Upper lobe of left lung (tissue), 6 donors: ENCODE measurements around the gene CLDN6. TPM values are rescaled to one million over a fixed set of nuclear protein-coding genes. Genes with fewer than 3 reads are reported as not detected.
A peak's percentile ranks its signal among the peaks of the same experiment; 100 is the strongest.

ENCODE experiments used
- ATAC-seq, 2 donors: fragments of 200-7000 bp; cut with Tn5 transposase; one replicate each; pipeline ENCODE4 v1.9.1; 2022; ENCODE audit warnings: mild to moderate bottlenecking in 2 of 2, moderate library complexity in 2 of 2; ENCODE audit not compliant: low FRiP score in 2 of 2
- DNase-seq, 2 donors: peaks; one replicate each; pipeline ENCODE4 v3.0.0-alpha.2; 2019 to 2020
- H3K27ac ChIP-seq, 4 donors: fragments of 200-600 bp; sonication (generic); one replicate each; pipeline ENCODE4 v1.5.1; 2016 to 2019
- H3K27me3 ChIP-seq, 4 donors: fragments of 200-600 bp; sonication (generic); one replicate each; pipeline ENCODE4 v1.5.1; 2017 to 2019
- H3K36me3 ChIP-seq, 4 donors: fragments of 200-600 bp; sonication (generic); one replicate each; pipeline ENCODE4 v1.5.1; 2016 to 2019
- H3K4me1 ChIP-seq, 4 donors: fragments of 200-600 bp; sonication (generic); one replicate each; pipeline ENCODE4 v1.5.1; 2018 to 2019
- H3K4me3 ChIP-seq, 4 donors: fragments of 200-600 bp; sonication (generic); one replicate each; pipeline ENCODE4 v1.5.1; 2017 to 2019; ENCODE audit warnings: mild to moderate bottlenecking in 2 of 4, moderate library complexity in 1 of 4
- H3K9me3 ChIP-seq, 4 donors: fragments of 200-600 bp; sonication (generic); one replicate each; pipeline ENCODE4 v1.5.1; 2018 to 2019
- CTCF ChIP-seq, 6 experiments: fragments of 450-650 bp in 4 of 6; fragments of 200-600 bp in 2 of 6; sonication (generic) in 2 of 6; IDR thresholded peaks; one replicate each; pipeline ENCODE4 v1.5.1; 2016 to 2019; ENCODE audit warnings: antibody characterized with exemption in 6 of 6
- EP300 ChIP-seq, 4 donors: sonication (generic); formaldehyde crosslinking; IDR thresholded peaks; one replicate each; pipeline ENCODE4 v1.5.1; 2017; ENCODE audit warnings: antibody characterized with exemption in 4 of 4, control low read depth in 2 of 4
- POLR2A ChIP-seq, 4 donors: fragments of 450-650 bp; IDR thresholded peaks; one replicate each; pipeline ENCODE4 v1.5.1; 2016 to 2017; ENCODE audit warnings: antibody characterized with exemption in 4 of 4, mild to moderate bottlenecking in 2 of 4
- POLR2AphosphoS5 ChIP-seq, 2 donors: sonication (generic); formaldehyde crosslinking; IDR thresholded peaks; one replicate each; pipeline ENCODE4 v1.5.1; 2017; ENCODE audit warnings: antibody characterized with exemption in 2 of 2
- WGBS, 2 donors: methylation state at CpG; one replicate each; pipeline ENCODE4 v1.1.5; 2017 to 2018; 5-methylcytosine and 5-hydroxymethylcytosine counted together
- total RNA-seq, 6 donors: library from RNA; depleted of rRNA in 4 of 6; stranded (reverse); fragments of >200 nt in 4 of 6; gene quantifications; one replicate each; pipeline versions ENCODE4 v1.1.0 to v1.2.1, GENCODE V29; 2016 to 2021
- donor health status: DM: no; HTN: no; CAD: no; lungs with moderate emphysema.
- donor health status: DM: no; HTN: yes; CAD: no; lungs with severe emphysema.

Gene CLDN6
- total RNA-seq, 6 donors from 2014 or later = 0.30 to 1.9 (median 0.72) TPM; not detected in 3

GRCh38 chr16:2976673-2977072, 41.3 kb downstream of the CLDN6 start:
- Histone ChIP-seq H3K36me3 (no peaks in the 10 kb centered on the region), H3K4me3 (no peak overlapping the region), H3K4me1 (peaks cover 13 to 27% (median 14%) of the 10 kb centered on the region in 4 donors), H3K27me3 (no peaks in the 10 kb centered on the region), H3K9me3 (no peaks in the 10 kb centered on the region), H3K27ac (no peak overlapping the region)
- ATAC-seq (no peak), DNase-seq (peak in 1 of 2 donors; percentile 77)
- WGBS, 2 donors = 97 to 99% methylated on average over 12 to 15 of the region's 15 CpGs
- TF ChIP-seq EP300 (IDR thresholded peaks at IDR 0.05) (no peak), CTCF (IDR thresholded peaks at IDR 0.05) (no peak), POLR2AphosphoS5 (IDR thresholded peaks at IDR 0.05) (no peak), POLR2A (IDR thresholded peaks at IDR 0.05) (no peak)

- DNase-seq (peak in 1 of 2 donors; percentile 72), ATAC-seq (no peak)
- Histone ChIP-seq H3K4me1 (peaks cover 12 to 26% (median 14%) of the 10 kb centered on the region in 4 donors), H3K9me3 (no peaks in the 10 kb centered on the region), H3K27me3 (no peaks in the 10 kb centered on the region), H3K36me3 (no peaks in the 10 kb centered on the region), H3K27ac (no peak overlapping the region), H3K4me3 (no peak overlapping the region)
- 94 to 97% methylated on average over 6 to 7 of the region's 7 CpGs for WGBS, 2 donors
- TF ChIP-seq CTCF (IDR thresholded peaks at IDR 0.05) (no peak), POLR2A (IDR thresholded peaks at IDR 0.05) (no peak), POLR2AphosphoS5 (IDR thresholded peaks at IDR 0.05) (no peak)
These were observed 41.8 kb downstream of the CLDN6 start for GRCh38 chr16:2976201-2976600.

- 91 to 97% methylated on average over 13 to 25 of the region's 28 CpGs for WGBS, 2 donors
- Histone ChIP-seq H3K36me3 (no peaks in the 10 kb centered on the region), H3K27me3 (no peaks in the 10 kb centered on the region), H3K4me3 (no peak overlapping the region), H3K27ac (no peak overlapping the region), H3K9me3 (no peaks in the 10 kb centered on the region), H3K4me1 (peaks cover 9 to 31% (median 14%) of the 10 kb centered on the region in 4 donors)
- no peak for TF ChIP-seq EP300 (IDR thresholded peaks at IDR 0.05)
- no peak for TF ChIP-seq CTCF (IDR thresholded peaks at IDR 0.05)
- TF ChIP-seq POLR2A (IDR thresholded peaks at IDR 0.05) = no peak
- TF ChIP-seq POLR2AphosphoS5 (IDR thresholded peaks at IDR 0.05) = no peak
- ATAC-seq (no peak), DNase-seq (peak in 1 of 2 donors; percentile 82)
These were observed 42.7 kb downstream of the CLDN6 start for GRCh38 chr16:2975161-2975795.

GRCh38 chr16:2974319-2975056, 43.5 kb downstream of the CLDN6 start:
- Histone ChIP-seq H3K36me3 (no peaks in the 10 kb centered on the region), H3K4me1 (peaks cover 9 to 31% (median 12%) of the 10 kb centered on the region in 4 donors), H3K9me3 (no peaks in the 10 kb centered on the region), H3K27me3 (no peaks in the 10 kb centered on the region), H3K4me3 (no peak overlapping the region), H3K27ac (no peak overlapping the region)
- no peak for ATAC-seq
- TF ChIP-seq CTCF (IDR thresholded peaks at IDR 0.05) (no peak), EP300 (IDR thresholded peaks at IDR 0.05) (no peak)
- WGBS, 2 donors = 95 to 97% methylated on average over 8 to 13 of the region's 15 CpGs
- DNase-seq = peak in 1 of 2 donors; percentile 66
